Epithelial cell of esophagus (primary cell): ENCODE data around the gene TRPM5.

ENCODE experiments used
- DNase-seq: peaks from one replicate; pipeline ENCODE4 v3.0.0; 2010; ENCODE audit warnings: low read depth
- H3K4me3 ChIP-seq: 2 replicates; pipeline ENCODE4 v1.5.1; 2011; ENCODE audit warnings: mild to moderate bottlenecking, low read length, control low read depth
- TF ChIP-seq, protein P1 (sequence below): IDR thresholded peaks from 2 replicates; pipeline ENCODE4 v1.5.1; 2011; ENCODE audit warnings: low read depth, mild to moderate bottlenecking, low read length, control low read depth, inconsistent platforms; ENCODE audit not compliant: insufficient read depth; ENCODE audit errors: missing control alignments

Gene TRPM5

DNA sequence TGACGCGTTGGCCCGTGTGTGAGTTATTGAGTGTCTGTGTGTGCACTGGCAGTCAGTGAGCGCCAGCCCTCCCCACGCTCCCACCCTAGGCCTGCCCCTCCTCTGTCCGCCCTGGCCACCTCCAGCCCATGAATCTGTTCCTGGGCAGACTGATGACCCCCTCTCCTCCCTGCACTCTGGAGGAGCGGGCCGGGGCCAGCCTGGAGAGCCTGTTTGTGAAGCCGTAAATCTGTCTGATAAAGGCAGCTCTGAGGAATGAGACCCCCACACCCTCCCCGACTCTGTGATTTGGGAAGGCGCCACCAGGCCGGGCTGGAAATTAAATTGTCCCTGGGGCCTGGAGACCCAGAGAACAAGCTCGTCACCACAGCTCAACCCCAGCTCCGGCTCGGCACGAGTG is 35.2 kb downstream of the TRPM5 start:
- TF ChIP-seq, protein P1, sequence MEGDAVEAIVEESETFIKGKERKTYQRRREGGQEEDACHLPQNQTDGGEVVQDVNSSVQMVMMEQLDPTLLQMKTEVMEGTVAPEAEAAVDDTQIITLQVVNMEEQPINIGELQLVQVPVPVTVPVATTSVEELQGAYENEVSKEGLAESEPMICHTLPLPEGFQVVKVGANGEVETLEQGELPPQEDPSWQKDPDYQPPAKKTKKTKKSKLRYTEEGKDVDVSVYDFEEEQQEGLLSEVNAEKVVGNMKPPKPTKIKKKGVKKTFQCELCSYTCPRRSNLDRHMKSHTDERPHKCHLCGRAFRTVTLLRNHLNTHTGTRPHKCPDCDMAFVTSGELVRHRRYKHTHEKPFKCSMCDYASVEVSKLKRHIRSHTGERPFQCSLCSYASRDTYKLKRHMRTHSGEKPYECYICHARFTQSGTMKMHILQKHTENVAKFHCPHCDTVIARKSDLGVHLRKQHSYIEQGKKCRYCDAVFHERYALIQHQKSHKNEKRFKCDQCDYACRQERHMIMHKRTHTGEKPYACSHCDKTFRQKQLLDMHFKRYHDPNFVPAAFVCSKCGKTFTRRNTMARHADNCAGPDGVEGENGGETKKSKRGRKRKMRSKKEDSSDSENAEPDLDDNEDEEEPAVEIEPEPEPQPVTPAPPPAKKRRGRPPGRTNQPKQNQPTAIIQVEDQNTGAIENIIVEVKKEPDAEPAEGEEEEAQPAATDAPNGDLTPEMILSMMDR: no peak
- no peak overlapping the region for H3K4me3 ChIP-seq
- no peak for DNase-seq

DNA sequence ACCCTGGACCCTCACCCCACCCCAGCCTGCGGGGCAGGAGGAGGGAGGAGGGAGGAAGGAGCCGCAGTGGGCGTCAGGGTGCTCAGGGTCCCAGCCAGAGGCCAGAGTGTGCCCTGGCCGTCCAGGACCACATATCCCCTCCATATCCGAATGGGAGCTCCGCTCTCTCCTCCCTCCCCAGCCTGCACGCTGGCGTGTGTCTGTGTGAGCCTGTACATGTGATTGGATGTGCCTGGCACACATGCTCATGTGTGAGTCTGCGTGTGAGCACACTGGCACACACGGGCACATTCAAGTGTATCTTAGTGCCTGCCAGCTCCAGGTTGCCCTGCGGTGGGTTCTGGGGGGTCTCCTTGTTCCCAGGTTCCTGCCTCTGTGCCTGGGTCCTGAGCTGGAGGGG is 35.6 kb downstream of the TRPM5 start:
- DNase-seq: no peak
- TF ChIP-seq, protein P1: no peak

DNA sequence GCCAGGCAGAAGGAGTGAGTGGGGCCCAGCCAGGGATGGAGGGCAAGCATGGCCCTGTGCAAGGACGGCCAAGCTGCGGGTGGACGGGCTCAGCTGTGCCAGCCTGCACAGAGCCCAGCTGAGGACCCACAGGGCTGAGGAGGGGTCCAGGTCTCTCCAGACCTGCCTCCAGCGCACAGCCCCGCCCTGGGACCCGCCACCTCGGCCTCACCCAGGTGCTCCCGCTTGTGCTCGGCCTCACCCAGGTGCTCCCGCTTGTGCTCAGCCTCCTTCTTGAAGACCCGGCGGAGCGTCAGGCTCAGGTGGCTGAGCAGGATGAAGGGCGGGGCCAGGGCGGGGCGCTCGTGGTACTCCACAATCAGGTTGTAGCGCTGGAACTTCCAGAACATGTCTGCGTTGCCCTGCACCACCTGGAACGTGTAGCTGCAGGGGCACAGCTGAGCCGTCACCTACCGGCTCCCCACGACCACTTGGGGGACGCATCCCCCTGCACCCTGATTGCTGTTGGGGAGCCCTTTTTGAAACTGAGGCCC is 37.4 kb downstream of the TRPM5 start:
- no peak overlapping the region for H3K4me3 ChIP-seq
- TF ChIP-seq, protein P1: no peak
- DNase-seq: no peak

More for the DNA sequence above, 35.6 kb downstream of the TRPM5 start:
- H3K4me3 ChIP-seq: no peak overlapping the region

DNA sequence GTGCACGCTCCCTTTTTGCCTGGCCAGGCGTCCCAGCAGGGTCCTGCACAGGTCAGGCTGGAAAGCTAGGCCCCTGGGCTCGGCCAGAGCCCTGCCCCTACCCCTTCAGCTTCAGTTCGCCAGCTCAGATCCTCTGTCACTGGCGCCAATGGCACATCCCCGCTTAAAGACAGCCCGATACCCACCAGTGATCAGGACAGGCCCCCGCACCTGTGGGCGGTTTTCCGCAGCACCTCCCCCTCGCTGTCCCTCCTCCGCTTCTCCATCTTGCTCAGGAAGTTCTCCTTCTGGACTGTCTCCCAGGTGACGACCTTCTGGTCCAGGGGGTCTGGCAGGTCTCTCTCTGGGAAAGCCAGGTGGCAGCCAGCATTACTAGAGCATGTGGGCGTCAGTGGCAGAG is 37.9 kb downstream of the TRPM5 start:
- no peak for DNase-seq

DNA sequence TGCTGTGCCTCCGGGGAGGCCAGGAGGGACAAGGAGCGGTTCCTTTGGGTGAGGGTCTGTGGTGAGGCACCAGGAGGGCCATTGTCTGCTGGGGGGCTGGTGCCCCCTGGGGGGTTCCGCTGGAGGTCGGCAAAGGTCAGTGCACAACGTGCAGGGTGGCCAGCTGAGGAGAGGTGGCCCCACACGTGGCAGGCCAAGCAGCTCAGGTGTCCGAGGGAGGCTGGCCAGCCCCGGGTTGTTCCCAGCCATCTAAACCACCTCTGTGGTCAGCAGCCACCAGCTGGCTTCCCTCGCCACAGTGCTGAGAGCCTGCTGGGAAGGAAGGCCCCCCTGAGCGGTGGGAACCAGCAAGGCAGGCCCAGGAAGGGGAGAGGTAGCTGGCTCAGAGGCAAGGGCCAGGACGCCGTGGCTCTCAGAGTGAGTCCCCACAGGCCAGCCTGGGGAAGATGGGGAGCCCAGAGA is 39.5 kb downstream of the TRPM5 start:
- TF ChIP-seq, protein P1: no peak
- no peak for DNase-seq
- H3K4me3 ChIP-seq: no peak overlapping the region

More for the DNA sequence above, 37.9 kb downstream of the TRPM5 start:
- H3K4me3 ChIP-seq: no peak overlapping the region
- TF ChIP-seq, protein P1: no peak

DNA sequence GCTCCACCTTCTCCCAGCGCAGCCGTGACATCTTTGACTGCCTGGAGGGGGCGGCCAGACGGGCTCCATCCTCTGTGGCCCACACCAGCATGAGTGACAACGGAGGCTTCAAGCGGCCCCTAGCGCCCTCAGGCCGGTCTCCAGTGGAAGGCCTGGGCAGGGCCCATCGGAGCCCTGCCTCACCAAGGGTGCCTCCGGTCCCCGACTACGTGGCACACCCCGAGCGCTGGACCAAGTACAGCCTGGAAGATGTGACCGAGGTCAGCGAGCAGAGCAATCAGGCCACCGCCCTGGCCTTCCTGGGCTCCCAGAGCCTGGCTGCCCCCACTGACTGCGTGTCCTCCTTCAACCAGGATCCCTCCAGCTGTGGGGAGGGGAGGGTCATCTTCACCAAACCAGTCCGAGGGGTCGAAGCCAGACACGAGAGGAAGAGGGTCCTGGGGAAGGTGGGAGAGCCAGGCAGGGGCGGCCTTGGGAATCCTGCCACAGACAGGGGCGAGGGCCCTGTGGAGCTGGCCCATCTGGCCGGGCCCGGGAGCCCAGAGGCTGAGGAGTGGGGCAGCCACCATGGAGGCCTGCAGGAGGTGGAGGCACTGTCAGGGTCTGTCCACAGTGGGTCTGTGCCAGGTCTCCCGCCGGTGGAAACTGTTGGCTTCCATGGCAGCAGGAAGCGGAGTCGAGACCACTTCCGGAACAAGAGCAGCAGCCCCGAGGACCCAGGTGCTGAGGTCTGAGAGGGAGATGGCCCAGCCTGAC is 41.2 kb downstream of the TRPM5 start:
- TF ChIP-seq, protein P1: no peak
- DNase-seq: no peak
- no peak overlapping the region for H3K4me3 ChIP-seq
